ENCODE measurements around the gene VWC2. TPM values are rescaled to one million over a fixed set of nuclear protein-coding genes. Genes with fewer than 3 reads are reported as not detected.

VWC2 gene
- total RNA-seq, 1 experiment from 2014 or later = not detected

- no peaks in the 10 kb centered on the region for H3K9me3 ChIP-seq (ENCODE audit: control insufficient read depth, insufficient read depth, low read depth, low read length)
- BruUV-seq (replicated peaks) = no TSS peak
- H3K4me3 ChIP-seq (ENCODE audit: low read depth in 2 of 2, low read length in 2 of 2) = no peak overlapping the region
- no peaks in the 10 kb centered on the region for H3K27me3 ChIP-seq (ENCODE audit: control insufficient read depth, insufficient read depth, low read length)
- ChIA-PET POLR2A (no interaction called here), CTCF (no interaction called here)
- ATAC-seq = no peak
- in situ Hi-C loops (cut with HindIII; ENCODE audit: low pct_unique_long_range_greater_than_20kb, low sequenced_read_pairs) = no loop called here
- H3K36me3 ChIP-seq (ENCODE audit: control insufficient read depth, insufficient read depth, low read length) = no peaks in the 10 kb centered on the region
- intact Hi-C loops (cut with micrococcal nuclease; ENCODE audit: unreplicated experiment) = no loop called here
- H3K27ac ChIP-seq (ENCODE audit: low read length) = no peak overlapping the region
- TF ChIP-seq POLR2AphosphoS5 (IDR thresholded peaks at IDR 0.05; ENCODE audit: low read depth, low read length) (no peak), SIN3A (IDR thresholded peaks at IDR 0.05; ENCODE audit: borderline replicate concordance, insufficient read depth, low read depth, low read length) (no peak), REST (IDR thresholded peaks at IDR 0.05; ENCODE audit: insufficient read depth in 1 of 2, low read depth in 2 of 2, low read length in 1 of 2) (no peak), CTCF (IDR thresholded peaks at IDR 0.05) (no peak), TCF7L2 (IDR thresholded peaks at IDR 0.05; ENCODE audit: low read depth, low read length) (no peak)
- DNase-seq (ENCODE audit: low read depth, low spot score) = no peak
- no peaks in the 10 kb centered on the region for H3K4me1 ChIP-seq (ENCODE audit: control insufficient read depth, insufficient read depth, low read length)
These were observed 92.8 kb downstream of the VWC2 start for GRCh38 chr7:49866076-49866735.

GRCh38 chr7:49866910-49867309 is 93.5 kb downstream of the VWC2 start:
- H3K27me3 ChIP-seq (ENCODE audit: control insufficient read depth, insufficient read depth, low read length) = no peaks in the 10 kb centered on the region
- no peaks in the 10 kb centered on the region for H3K36me3 ChIP-seq (ENCODE audit: control insufficient read depth, insufficient read depth, low read length)
- no peaks in the 10 kb centered on the region for H3K4me1 ChIP-seq (ENCODE audit: control insufficient read depth, insufficient read depth, low read length)
- ATAC-seq (no peak), DNase-seq (ENCODE audit: low read depth, low spot score) (no peak)
- no peak overlapping the region for H3K4me3 ChIP-seq (ENCODE audit: low read depth in 2 of 2, low read length in 2 of 2)
- no peaks in the 10 kb centered on the region for H3K9me3 ChIP-seq (ENCODE audit: control insufficient read depth, insufficient read depth, low read depth, low read length)
- intact Hi-C loops (cut with micrococcal nuclease; ENCODE audit: unreplicated experiment) = no loop called here
- no TSS peak for BruUV-seq (replicated peaks)
- ChIA-PET CTCF (no interaction called here), POLR2A (no interaction called here)
- in situ Hi-C loops (cut with HindIII; ENCODE audit: low pct_unique_long_range_greater_than_20kb, low sequenced_read_pairs) = no loop called here
- TF ChIP-seq CTCF (IDR thresholded peaks at IDR 0.05) (no peak), REST (IDR thresholded peaks at IDR 0.05; ENCODE audit: insufficient read depth in 1 of 2, low read depth in 2 of 2, low read length in 1 of 2) (no peak), TCF7L2 (IDR thresholded peaks at IDR 0.05; ENCODE audit: low read depth, low read length) (no peak), SIN3A (IDR thresholded peaks at IDR 0.05; ENCODE audit: borderline replicate concordance, insufficient read depth, low read depth, low read length) (no peak), POLR2AphosphoS5 (IDR thresholded peaks at IDR 0.05; ENCODE audit: low read depth, low read length) (no peak)
- H3K27ac ChIP-seq (ENCODE audit: low read length) = no peak overlapping the region
